HG02938 (cell line): ENCODE results near the gene HIKESHI.
"Not testable (repeated sequence)": the region's sequence is repeated elsewhere in the genome, so short reads cannot be mapped to it uniquely, and the experiment has no call there.

Source experiments
- ATAC-seq: cut with Tn5 transposase; IDR thresholded peaks from one replicate; pipeline ENCODE4 v1.9.1; 2021; ENCODE audit warnings: mild to moderate bottlenecking, moderate library complexity; ENCODE audit not compliant: unreplicated experiment

The HIKESHI gene

DNA sequence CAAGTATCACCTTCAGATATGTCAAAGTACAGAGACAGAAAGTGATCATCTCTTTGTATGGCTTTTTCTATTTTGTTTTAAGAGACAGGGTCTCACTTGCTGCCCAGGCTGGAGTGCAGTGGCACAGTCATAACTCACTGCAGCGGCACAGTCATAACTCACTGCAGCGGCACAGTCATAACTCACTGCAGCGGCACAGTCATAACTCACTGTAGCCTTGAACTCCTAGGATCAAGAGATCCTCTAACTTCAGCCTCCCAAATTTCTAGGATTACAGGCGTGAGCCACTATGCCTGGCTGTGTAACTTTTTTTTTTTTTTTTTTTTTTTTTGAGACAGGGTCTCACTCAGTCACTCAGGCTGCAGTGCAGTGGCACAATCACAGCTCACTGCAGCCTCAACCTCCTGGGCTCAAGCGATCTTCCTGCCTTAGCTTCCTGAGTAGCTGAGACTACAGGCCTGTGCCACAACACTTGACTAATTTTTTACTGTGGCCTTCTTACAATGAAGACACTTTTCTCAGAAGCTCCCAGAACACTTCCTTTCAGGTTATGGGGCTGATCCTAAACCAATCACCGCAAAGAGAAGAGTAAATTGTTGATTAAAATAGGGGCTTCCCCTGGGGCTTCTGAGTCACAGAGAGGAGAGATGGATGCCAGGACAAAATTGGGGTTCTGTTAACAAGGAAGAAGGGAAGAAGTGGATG, 9.0 kb upstream of the HIKESHI start:
- peak; percentile 85 for ATAC-seq

DNA sequence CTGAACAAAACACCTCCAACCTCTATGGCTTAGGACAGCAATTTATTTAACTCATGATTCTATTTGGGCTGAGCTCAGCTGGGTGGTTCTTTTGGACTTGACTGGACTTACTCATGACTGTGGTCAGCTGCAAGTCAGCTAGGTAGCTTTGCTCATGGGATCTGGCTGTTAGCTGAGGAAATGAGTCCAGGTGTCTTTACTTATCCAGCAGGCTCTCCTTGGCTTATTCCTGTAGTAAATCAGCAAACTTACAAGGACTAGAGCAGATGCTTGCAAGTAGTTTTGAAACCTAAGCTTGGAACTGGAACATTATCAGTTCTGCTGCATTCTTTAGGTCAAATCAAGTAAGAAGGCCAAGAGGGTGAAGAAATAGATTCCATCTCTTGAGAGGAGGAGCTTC, 8.0 kb upstream of the HIKESHI start:
- no peak for ATAC-seq

DNA sequence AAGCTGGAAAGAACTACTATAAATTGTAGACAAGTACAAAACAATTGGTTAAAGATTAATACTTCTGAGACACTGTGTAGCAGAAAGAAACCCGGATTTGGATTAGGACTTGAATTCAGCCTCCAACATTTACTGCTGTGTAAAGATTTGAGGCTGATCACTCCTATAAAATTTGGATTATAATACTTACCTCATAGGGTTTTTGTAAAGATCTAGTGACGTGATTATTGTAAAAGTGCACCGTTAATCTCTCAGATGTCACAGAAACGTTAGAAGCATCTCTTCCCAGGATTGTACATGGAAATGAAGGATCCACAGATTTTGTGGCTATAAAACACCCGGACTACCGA, 323 bp upstream of the HIKESHI start:
- peak; percentile 11 for ATAC-seq

DNA sequence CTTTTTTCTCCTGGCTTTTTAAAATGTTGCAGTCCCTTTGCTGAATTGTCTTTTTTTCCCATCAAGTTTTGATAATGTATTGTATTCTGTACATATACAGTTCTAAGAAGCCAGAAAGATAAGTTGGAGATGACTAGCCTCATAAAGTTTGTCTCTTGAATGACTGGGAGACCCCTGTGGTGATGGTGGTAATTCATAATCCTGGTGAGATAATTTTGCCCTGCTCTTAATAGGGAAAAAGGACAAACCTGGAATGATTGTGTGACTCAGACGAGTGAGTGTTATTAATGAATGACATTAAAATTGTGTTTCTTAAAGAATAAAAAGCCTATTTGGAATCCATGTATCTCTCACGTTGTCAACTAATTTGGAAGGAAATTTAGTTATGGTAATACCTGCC, 1.2 kb downstream of the HIKESHI start:
- ATAC-seq = no peak

DNA sequence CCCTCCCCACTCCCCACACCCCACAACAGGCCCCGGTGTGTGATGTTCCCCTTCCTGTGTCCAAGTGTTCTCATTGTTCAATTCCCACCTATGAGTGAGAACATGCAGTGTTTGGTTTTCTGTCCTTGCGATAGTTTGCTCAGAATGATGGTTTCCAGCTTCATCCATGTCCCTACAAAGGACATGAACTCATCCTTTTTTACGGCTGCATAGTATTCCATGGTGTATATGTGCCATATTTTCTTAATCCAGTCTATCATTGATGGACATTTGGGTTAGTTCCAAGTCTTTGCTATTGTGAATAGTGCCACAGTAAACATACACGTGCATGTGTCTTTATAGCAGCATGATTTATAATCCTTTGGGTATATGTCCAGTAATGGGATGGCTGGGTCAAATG, 6.7 kb downstream of the HIKESHI start:
- not testable (repeated sequence) for ATAC-seq

DNA sequence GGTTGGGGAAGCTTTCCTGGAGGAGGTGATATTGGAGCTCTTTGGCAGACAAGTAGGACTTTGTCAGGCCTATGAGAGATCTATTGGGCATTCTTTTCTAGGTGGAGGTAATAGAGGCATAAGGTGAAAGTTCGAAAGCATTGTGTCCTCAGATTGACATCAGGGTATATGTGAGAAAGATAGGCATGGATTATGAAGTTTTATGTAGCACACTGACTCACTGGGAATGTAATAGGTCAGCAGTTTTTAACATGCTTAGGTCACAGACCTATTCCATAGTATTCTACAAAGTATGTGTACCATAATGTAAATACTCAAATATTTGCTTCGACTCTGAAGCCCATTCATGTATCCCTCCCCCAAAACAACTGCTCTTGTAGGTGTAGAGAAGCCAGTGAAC, 11.8 kb downstream of the HIKESHI start:
- ATAC-seq = no peak

DNA sequence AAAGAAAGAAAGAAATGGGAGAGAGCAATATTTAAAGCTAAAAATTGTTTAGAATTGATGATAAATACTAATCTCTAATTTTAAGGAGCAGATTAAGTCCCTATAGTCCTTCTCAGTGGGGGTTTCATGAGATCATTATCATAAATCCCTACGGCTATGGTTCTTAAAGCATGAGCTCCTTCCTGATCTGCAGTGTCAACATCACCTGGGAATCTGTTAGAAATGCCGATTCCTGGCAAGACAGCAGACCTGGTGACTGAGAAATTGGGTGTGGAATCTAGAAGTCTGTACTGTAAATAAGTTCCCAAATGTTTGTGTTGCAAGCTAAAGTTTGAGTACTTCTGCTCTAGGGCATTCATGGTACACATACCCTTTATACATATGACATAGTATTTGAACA, 12.6 kb downstream of the HIKESHI start:
- no peak for ATAC-seq

DNA sequence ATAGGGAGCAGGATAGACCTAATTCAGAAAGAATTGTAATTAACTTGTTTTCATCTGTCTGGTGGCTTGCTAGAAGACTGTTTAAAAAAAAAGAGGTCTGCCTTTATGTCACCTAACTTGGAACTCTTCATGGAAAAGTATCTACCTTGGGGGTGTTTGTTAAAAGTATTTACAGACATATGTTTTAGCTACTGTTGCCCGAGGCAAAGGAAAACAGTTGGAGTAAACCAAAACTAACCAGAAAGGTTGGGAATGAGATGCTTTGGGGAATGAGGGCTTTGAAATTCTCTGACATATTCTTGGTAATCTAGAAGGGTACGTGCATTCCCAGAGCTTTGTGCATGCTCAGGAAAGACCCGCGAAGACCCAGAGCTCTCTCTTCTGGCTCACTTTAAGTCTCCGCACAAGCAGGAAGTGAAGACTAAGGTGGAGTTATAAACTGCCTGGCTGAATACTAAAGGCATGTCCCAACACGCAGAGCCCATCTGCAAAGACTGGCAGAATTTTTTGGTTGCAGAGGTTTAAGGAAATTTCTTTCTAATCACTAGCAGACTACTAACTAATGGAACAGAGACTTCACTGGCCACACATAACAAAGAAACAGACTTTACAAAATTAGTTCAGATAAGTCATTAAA, 33.2 kb downstream of the HIKESHI start:
- ATAC-seq = no peak

DNA sequence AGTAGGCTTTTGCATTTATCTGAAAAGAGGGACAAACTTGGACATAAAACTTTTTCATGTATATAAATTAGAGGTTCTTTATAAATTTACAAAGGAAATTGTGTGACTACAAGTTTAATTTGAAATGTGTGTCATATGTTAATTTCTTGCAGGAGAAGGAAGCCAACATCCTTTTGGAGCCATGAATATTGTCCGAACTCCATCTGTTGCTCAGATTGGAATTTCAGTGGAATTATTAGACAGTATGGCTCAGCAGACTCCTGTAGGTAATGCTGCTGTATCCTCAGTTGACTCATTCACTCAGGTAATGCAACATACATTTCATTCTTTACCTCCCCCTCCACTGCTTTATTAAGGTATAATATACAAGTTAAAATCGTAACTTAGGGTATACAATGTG, 35.2 kb downstream of the HIKESHI start:
- no peak for ATAC-seq

DNA sequence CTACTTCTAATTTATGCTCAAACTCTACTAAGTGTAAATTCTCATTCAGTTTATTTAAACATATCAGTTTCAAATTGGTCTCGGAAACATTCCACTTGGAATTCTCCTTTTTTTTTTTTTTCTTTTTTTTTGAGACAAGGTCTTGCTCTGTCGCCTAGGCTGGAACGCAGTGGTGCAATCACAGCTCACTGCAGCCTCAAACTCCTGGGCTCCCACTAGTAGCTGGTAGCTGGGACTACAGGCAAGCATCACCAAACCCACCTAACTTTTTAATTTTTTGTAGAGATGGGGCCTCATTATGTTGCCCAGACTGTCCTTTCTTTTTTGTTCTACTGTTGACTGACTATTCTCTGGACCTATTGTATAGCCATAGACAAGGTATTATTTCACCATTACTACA, 39.3 kb downstream of the HIKESHI start:
- ATAC-seq = no peak

DNA sequence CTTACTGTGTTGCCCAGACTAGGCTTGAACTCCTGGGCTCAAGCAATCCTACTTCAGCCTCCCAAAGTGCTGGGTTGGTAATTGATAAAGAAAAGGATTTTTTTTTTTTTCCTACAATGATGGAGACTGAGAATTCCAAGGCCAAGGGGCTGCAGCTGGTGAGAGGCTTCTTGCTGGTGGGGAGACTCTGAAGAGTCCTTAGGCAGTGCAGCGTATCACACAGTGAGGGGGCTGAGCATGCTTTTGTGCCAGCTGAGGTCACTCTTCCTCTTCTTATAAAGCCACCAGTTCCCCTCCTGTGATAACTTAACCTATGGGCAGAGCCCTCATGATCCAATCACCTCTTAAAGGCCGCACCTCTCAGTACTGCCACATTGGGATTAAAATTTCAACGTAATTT, 44.5 kb downstream of the HIKESHI start:
- no peak for ATAC-seq

DNA sequence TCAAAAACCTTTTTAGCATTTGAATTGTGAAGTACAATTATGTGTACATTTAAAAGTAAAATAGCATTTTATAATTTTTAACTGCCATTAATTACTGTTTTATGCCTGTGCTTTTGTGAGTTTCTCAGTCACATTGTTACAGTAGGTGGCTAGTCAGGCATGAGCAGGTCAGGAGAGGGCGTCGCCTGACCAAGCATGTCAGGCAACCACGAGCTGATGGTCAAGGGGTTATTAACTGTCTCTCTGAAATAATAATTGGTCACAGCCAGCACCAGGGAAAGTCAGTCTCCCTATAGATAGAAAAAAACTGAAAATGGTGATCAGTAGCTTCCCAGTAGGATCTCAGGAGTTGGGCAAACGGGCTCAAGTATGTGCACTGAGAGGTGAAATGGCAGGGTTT, 53.2 kb downstream of the HIKESHI start:
- ATAC-seq = no peak

DNA sequence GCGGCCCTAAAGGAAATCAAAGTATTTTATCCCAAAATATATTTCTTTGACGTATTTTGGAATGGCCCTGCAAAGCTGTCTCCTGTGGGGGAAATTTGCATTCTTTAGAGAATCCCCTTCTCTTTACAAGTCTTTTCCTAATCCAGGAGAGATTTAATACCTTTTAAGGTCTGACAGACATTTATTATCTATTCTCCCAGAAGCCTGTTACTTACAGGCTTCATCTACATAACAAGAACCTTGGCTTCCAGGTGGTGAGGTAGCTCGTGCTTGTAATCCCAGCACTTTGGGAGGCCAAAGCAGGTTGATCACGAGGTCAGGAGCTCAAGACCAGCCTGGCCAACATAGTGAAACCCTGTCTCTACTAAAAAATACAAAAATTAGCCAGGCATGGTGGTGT, 55.4 kb downstream of the HIKESHI start:
- ATAC-seq = not testable (repeated sequence)

DNA sequence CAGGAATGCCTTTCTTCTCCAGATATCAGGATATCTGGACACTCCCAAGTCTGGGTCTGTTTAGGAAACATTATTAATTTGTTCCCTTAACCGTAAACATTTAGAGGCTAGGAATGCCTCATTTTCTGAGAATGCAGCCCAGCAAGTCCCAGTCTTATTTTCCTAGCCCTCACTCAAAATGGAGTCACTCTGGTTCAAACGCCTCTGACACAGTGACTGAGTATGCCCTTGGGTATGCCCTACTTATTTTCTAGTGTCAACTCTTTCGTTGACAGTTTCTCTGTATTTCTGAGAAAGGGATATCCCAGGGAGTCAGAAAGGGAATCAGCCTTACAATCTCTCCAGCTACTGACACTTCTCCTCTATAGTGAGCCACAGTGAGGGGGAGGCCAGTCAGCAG, 56.7 kb downstream of the HIKESHI start:
- no peak for ATAC-seq

DNA sequence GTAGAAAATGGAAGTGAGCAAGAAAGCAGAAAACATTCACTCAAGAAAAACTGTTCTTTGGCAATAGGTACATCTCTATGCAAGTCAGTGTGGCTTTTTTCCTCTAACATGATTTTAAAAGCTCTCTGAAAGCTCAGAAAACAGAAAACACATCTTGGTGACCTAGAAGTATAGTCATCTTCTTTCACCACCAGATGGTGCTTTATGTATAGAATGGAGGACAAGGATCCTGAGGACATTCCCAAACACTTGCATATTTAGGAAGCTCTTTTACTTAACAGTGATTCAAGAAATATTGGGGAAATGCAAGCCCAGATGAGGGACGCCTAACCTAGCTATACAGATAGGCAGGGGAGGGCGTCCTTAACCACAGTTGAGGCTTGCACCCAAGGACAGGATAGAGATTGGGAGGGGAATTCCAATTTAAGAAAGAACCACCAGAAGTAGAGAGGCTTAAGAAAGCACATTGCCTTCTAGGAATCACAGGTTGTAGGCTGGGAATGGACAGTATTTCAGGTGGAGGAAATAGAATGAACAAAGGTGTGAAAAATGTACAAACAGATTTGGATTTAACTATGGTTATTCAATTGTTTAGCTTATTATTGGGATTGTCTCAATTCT, 58.8 kb downstream of the HIKESHI start:
- ATAC-seq = no peak

DNA sequence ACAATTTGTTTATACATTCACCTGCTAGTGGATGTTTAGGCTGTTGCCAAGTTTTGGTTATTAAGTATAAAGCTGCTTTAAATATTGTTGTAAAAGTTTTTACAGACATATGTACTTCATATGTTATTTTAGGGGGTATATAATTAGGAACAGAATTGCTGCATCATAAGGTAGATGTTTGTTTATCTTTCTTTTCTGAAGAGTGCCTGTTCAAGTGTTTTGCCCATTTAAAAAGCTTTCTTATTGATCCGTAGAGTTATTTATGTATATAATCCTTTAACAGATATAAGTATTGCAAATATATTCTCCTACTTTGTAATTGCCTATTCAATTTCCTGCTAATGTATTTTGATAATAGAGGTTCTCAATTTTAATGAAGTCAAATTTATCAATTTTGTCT, 61.4 kb downstream of the HIKESHI start:
- ATAC-seq = no peak

DNA sequence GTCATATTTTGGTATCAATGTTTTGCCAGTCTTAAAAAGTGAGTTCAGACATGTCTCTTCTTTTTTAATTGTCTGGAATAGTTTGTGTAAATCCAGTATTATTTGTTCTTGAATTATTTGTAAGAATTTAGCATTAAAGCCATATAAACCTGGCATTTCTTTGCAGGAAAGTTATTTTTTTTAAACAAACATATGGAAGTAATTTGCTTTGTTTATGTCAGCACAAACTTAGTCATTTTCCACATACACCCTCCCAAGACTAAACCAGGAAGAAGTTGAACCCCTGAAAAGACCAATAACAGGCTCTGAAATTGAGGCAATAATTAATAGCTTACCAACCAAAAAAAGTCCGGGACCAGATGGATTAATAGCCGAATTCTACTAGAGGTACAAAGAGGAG, 63.5 kb downstream of the HIKESHI start:
- ATAC-seq = no peak

DNA sequence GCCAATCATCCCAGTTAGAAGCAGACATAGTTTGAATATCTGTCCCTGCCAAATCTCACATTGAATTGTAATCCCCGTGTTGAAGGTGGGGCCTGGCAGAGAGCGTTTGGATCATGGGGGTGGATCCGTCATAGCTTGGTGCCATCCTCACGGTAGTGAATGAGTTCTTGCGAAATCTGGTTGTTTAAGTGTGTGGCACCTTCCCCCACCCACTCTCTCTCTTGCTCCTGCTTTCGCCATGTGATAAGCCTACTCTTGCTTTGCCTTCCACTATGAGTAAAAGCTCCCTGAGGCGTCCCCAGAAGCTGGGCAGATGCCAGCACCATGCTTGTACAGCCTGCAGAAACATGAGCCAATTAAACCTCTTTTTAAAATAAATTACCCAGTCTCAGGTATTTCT, 67.6 kb downstream of the HIKESHI start:
- no peak for ATAC-seq

DNA sequence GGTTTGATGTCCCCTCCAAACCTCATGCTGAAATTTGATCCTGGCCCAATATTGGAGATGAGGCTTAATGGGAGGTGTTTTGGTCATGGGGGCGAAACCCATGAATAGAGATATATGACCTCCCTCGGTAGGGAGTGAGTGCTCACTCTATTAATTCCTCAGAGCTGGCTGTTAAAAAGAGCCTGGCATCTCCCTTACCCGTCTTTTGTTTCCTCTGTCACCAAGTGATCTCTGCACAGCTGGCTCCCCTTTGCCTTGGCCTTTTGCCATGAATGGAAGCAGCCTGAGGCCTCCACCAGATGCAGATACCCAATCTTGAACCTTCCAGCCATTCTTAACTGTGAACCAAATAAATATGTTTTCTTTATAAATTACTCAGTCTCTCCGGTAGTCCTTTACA, 68.1 kb downstream of the HIKESHI start:
- ATAC-seq = no peak

DNA sequence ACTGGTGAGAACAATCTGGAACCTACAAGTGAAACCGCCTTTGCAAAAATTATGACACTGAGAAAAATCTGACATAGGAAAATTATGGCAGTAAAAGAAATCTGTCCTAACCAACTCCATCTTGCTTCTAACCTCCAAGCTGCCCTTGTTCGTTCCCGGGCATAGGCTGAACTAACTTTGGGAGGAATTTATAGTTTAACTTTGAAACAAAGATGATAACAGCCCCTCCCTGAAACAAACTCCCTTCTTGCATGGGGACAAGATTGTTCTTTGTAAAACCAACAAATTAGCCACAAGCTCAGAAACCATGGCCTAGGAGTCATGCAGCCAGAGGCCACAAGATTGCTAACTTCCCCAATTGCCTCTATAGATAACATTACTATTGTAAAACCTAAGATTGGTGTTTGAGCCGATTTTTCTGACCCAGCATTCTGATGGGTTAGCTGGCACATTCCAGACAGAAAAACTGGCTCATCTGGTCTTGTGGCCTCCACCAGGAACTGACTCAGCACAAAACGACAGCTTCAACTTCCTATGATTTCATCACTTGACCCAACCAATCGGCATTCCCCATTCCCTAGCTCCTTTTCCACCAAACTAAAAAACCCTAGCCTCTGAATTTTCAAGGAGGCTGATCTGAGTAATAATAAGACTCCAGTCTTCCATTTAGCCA, 69.0 kb downstream of the HIKESHI start:
- no peak for ATAC-seq

DNA sequence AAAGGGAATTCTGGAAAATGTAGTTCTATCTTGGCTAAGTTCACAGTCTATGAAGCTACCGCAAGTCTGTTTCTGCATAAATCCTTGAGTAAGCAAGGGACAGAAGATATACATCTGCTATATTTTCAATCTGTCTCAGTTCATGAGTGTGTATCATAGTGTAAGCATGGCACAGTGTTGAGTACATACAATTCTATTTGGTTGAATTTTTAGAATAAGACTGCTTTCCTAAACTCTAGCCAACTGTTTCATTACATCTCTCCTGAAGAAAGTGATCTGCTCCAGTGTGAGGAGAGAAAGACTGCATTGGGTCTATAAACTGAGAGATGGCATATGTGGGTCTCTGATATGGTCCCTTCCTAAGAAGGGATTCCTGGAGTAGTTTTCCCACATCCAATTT, 70.0 kb downstream of the HIKESHI start:
- no peak for ATAC-seq

DNA sequence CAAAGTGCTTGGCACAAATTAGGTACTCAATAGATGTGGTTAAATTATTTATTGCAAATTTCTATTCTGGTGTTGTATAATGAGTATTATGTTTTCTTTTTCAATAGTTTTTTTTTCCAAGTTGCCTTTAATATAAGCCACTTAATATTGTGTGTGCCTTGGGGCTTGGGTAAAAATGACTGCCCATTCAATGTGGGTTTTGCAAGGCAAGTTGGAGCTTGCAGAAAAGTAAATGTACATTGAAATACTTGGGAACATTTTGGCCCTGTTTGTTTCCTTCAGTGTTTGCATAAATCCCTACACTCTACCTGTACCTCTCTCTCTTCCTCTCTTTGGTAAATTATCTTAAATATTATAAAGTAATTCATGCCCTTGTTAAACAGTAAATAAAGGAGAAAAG, 70.5 kb downstream of the HIKESHI start:
- ATAC-seq = no peak
